H1 (cell line): ENCODE measurements around the gene MRPL40. TPM values are rescaled to one million over a fixed set of nuclear protein-coding genes. Genes with fewer than 3 reads are reported as not detected.

Source experiments
- CTCF ChIA-PET: fragments of 300-600 bp; sonication (Branson Sonifier 250); formaldehyde crosslinking; loops from one replicate; lab custom pipeline; 2021; ENCODE audit not compliant: partially characterized antibody; lab: Charles Lee
- POLR2A ChIA-PET: fragments of 300-600 bp; sonication (Branson Sonifier 250); formaldehyde crosslinking; loops from one replicate; lab custom pipeline; 2021; ENCODE audit warnings: inconsistent platforms; ENCODE audit not compliant: partially characterized antibody; lab: Charles Lee
- DNase-seq, 2 experiments: peaks; one replicate each; pipeline versions ENCODE4 v3.0.0 to v3.0.0-alpha.2; 2010 to 2022; ENCODE audit warnings: low spot score in 2 of 2, low read depth in 1 of 2, mixed read lengths in 1 of 2
- FAIRE-seq: peaks from 2 replicates; lab custom pipeline; 2011; peaks lifted over from hg19 to GRCh38; lab: Jason Lieb, UNC
- H2AFZ ChIP-seq: 2 replicates; pipeline ENCODE4 v1.8.1; 2012; ENCODE audit warnings: low read length, inconsistent platforms
- H2AK5ac ChIP-seq: 2 replicates; pipeline ENCODE4 v1.6.1; 2013; ENCODE audit warnings: low read depth, low read length
- H2BK120ac ChIP-seq: replicated peaks from 2 replicates; pipeline ENCODE3; 2013; ENCODE audit warnings: low read depth, low read length, inconsistent platforms
- H2BK12ac ChIP-seq: 2 replicates; pipeline ENCODE4 v1.6.1; 2013; ENCODE audit warnings: low read depth, low read length
- H2BK15ac ChIP-seq: 2 replicates; pipeline ENCODE4 v1.6.1; 2013; ENCODE audit warnings: low read length
- H2BK20ac ChIP-seq: 2 replicates; pipeline ENCODE4 v1.6.1; 2013; ENCODE audit warnings: low read length
- H2BK5ac ChIP-seq: 2 replicates; pipeline ENCODE4 v1.6.1; 2013; ENCODE audit warnings: low read depth, low read length
- H3K14ac ChIP-seq: 2 replicates; pipeline ENCODE4 v1.6.1; 2013; ENCODE audit warnings: inconsistent platforms; ENCODE audit not compliant: insufficient read length
- H3K18ac ChIP-seq: 2 replicates; pipeline ENCODE4 v1.6.1; 2013; ENCODE audit warnings: low read length; ENCODE audit errors: extremely low read depth
- H3K23ac ChIP-seq: 2 replicates; pipeline ENCODE4 v1.6.1; 2013; ENCODE audit warnings: inconsistent platforms; ENCODE audit not compliant: insufficient read length
- H3K23me2 ChIP-seq: 2 replicates; pipeline ENCODE4 v1.6.1; 2013; ENCODE audit warnings: low read depth, low read length
- H3K27ac ChIP-seq: 2 replicates; pipeline ENCODE4 v1.6.1; 2011; ENCODE audit warnings: low read depth, low read length, inconsistent platforms
- H3K27me3 ChIP-seq, 4 experiments: replicated peaks in 1 of 4; 1 replicate in 1 of 4; 2 replicates in 3 of 4; pipeline versions ENCODE4 v1.6.1 to v1.8.1; 2011 to 2013; ENCODE audit warnings: low read length in 3 of 4, mild to moderate bottlenecking in 3 of 4, inconsistent platforms in 2 of 4, mixed read lengths in 2 of 4, moderate library complexity in 1 of 4; ENCODE audit not compliant: control insufficient read depth in 3 of 4, insufficient read depth in 3 of 4; ENCODE audit errors: extremely low read depth in 1 of 4
- H3K36me3 ChIP-seq, 4 experiments: 2 replicates each; pipeline versions ENCODE4 v1.6.1 to v1.8.1; 2011 to 2013; ENCODE audit warnings: mild to moderate bottlenecking in 4 of 4, low read length in 3 of 4, moderate library complexity in 2 of 4, control low read depth in 1 of 4, inconsistent platforms in 1 of 4; ENCODE audit not compliant: insufficient read depth in 4 of 4, control insufficient read depth in 2 of 4
- H3K4ac ChIP-seq: replicated peaks from 2 replicates; pipeline ENCODE3; 2013; ENCODE audit warnings: low read length, low read depth, mixed read lengths, inconsistent platforms; ENCODE audit not compliant: insufficient read length
- H3K4me1 ChIP-seq, 4 experiments: replicated peaks in 1 of 4; 1 replicate in 1 of 4; 2 replicates in 3 of 4; pipeline versions ENCODE4 v1.6.1 to v1.8.1; 2011 to 2013; ENCODE audit warnings: low read length in 3 of 4, inconsistent platforms in 2 of 4, mixed read lengths in 1 of 4; ENCODE audit not compliant: insufficient read depth in 4 of 4, control insufficient read depth in 3 of 4
- H3K4me2 ChIP-seq, 2 experiments: 2 replicates each; pipeline versions ENCODE4 v1.6.1 to v1.8.1; 2011 to 2013; ENCODE audit warnings: low read depth in 2 of 2, low read length in 2 of 2, control low read depth in 1 of 2, inconsistent platforms in 1 of 2, mild to moderate bottlenecking in 1 of 2; ENCODE audit not compliant: insufficient read depth in 1 of 2
- H3K4me3 ChIP-seq, 4 experiments: fragments of 200-600, 300-600 bp in 1 of 4; sonication (generic), shearing (Covaris generic), sonication (Bioruptor Twin) in 1 of 4; 2 replicates each; pipeline versions ENCODE4 v1.5.1 to v1.8.1; 2011 to 2016; ENCODE audit warnings: low read length in 4 of 4, low read depth in 3 of 4, control low read depth in 2 of 4, inconsistent platforms in 2 of 4, mild to moderate bottlenecking in 2 of 4, mixed read lengths in 1 of 4, moderate library complexity in 1 of 4; ENCODE audit not compliant: insufficient read depth in 2 of 4; ENCODE audit errors: extremely low read depth in 1 of 4
- H3K56ac ChIP-seq: replicated peaks from 2 replicates; pipeline ENCODE3; 2013; ENCODE audit warnings: low read depth, mild to moderate bottlenecking, mixed read lengths, low read length, inconsistent platforms; ENCODE audit not compliant: insufficient read length
- H3K79me1 ChIP-seq: 2 replicates; pipeline ENCODE4 v1.6.1; 2013; ENCODE audit warnings: low read depth, low read length, control low read depth
- H3K79me2 ChIP-seq, 2 experiments: 2 replicates each; pipeline versions ENCODE4 v1.6.1 to v1.8.1; 2012 to 2013; ENCODE audit warnings: low read length in 2 of 2, mild to moderate bottlenecking in 2 of 2, inconsistent platforms in 1 of 2; ENCODE audit not compliant: insufficient read depth in 2 of 2, control insufficient read depth in 1 of 2
- H3K9ac ChIP-seq, 4 experiments: replicated peaks in 1 of 4; 1 replicate in 1 of 4; 2 replicates in 3 of 4; pipeline versions ENCODE4 v1.6.1 to v1.8.1; 2011 to 2013; ENCODE audit warnings: low read depth in 3 of 4, low read length in 3 of 4, control low read depth in 2 of 4, mild to moderate bottlenecking in 2 of 4, moderate library complexity in 2 of 4, inconsistent platforms in 1 of 4; ENCODE audit errors: extremely low read depth in 1 of 4
- H3K9me3 ChIP-seq, 2 experiments: 2 replicates each; pipeline versions ENCODE4 v1.6.1 to v1.8.1; 2012 to 2013; ENCODE audit warnings: mild to moderate bottlenecking in 2 of 2, moderate library complexity in 2 of 2, control low read depth in 1 of 2, inconsistent platforms in 1 of 2, low read depth in 1 of 2, low read length in 1 of 2, mixed read lengths in 1 of 2; ENCODE audit not compliant: insufficient read depth in 2 of 2
- H4K20me1 ChIP-seq, 2 experiments: replicated peaks in 1 of 2; 2 replicates each; pipeline versions ENCODE3 to v1.8.1; 2011 to 2013; ENCODE audit warnings: inconsistent platforms in 2 of 2, low read length in 2 of 2, mild to moderate bottlenecking in 1 of 2; ENCODE audit not compliant: insufficient read depth in 2 of 2, control insufficient read depth in 1 of 2
- H4K5ac ChIP-seq: 2 replicates; pipeline ENCODE4 v1.6.1; 2013; ENCODE audit warnings: low read length, low read depth, mixed read lengths, inconsistent platforms; ENCODE audit not compliant: insufficient read length
- H4K8ac ChIP-seq: 2 replicates; pipeline ENCODE4 v1.8.0; 2013; ENCODE audit warnings: mild to moderate bottlenecking, moderate library complexity, low read length, inconsistent platforms; ENCODE audit not compliant: insufficient read depth; ENCODE audit errors: extremely low read depth
- H4K91ac ChIP-seq: replicated peaks from 2 replicates; pipeline ENCODE3; 2013; ENCODE audit warnings: low read length, mixed read lengths, inconsistent platforms; ENCODE audit not compliant: insufficient read length
- CREB1 ChIP-seq: IDR thresholded peaks from 2 replicates; pipeline ENCODE4 v1.6.1; 2012; ENCODE audit warnings: inconsistent platforms
- CTBP2 ChIP-seq: IDR thresholded peaks from 2 replicates; pipeline ENCODE4 v1.7.0; 2011; ENCODE audit warnings: borderline replicate concordance, mild to moderate bottlenecking, moderate library complexity, mixed read lengths, low read length; ENCODE audit not compliant: insufficient read depth, insufficient read length
- GABPA ChIP-seq: IDR thresholded peaks from 2 replicates; pipeline ENCODE4 v1.6.1; 2011; ENCODE audit warnings: mild to moderate bottlenecking, low read length, moderate library complexity, borderline replicate concordance; ENCODE audit not compliant: insufficient read depth
- GTF2F1 ChIP-seq: IDR thresholded peaks from 2 replicates; pipeline ENCODE4 v1.6.1; 2012; ENCODE audit warnings: low read depth, low read length, improper control_type of control experiment, borderline replicate concordance
- MAX ChIP-seq: IDR thresholded peaks from 2 replicates; pipeline ENCODE4 v1.6.1; 2012; ENCODE audit warnings: inconsistent platforms
- PHF8 ChIP-seq: fragments of 200-600 bp; sonication (generic); conservative IDR thresholded peaks from 2 replicates; pipeline ENCODE4 v1.7.1; 2012; ENCODE audit warnings: low read depth, mild to moderate bottlenecking, inconsistent platforms, low read length, moderate library complexity
- RAD21 ChIP-seq, 2 experiments: IDR thresholded peaks in 1 of 2; conservative IDR thresholded peaks in 1 of 2; 2 replicates each; pipeline ENCODE4 v1.6.1; 2011; ENCODE audit warnings: low read depth in 2 of 2, low read length in 2 of 2, improper control_type of control experiment in 1 of 2, inconsistent platforms in 1 of 2, mild to moderate bottlenecking in 1 of 2, moderate library complexity in 1 of 2
- SIN3A ChIP-seq, 2 experiments: IDR thresholded peaks in 1 of 2; conservative IDR thresholded peaks in 1 of 2; 2 replicates each; pipeline ENCODE4 v1.6.1; 2011 to 2012; ENCODE audit warnings: low read length in 2 of 2, improper control_type of control experiment in 1 of 2, low read depth in 1 of 2, mild to moderate bottlenecking in 1 of 2
- SIRT6 ChIP-seq: IDR thresholded peaks from one replicate; pipeline ENCODE4 v1.7.1; 2012; ENCODE audit warnings: low read length, inconsistent platforms
- SP2 ChIP-seq: IDR thresholded peaks from 2 replicates; pipeline ENCODE4 v1.6.1; 2012; ENCODE audit warnings: mild to moderate bottlenecking, low read length, inconsistent platforms
- TAF1 ChIP-seq: IDR thresholded peaks from 2 replicates; pipeline ENCODE4 v1.6.1; 2011; ENCODE audit warnings: mild to moderate bottlenecking, low read depth, low read length
- TBP ChIP-seq: IDR thresholded peaks from 2 replicates; pipeline ENCODE4 v1.6.1; 2011; ENCODE audit warnings: low read depth, low read length, improper control_type of control experiment
- TCF12 ChIP-seq: IDR thresholded peaks from 2 replicates; pipeline ENCODE4 v1.6.1; 2011; ENCODE audit warnings: low read depth, mild to moderate bottlenecking, low read length
- TEAD4 ChIP-seq: IDR thresholded peaks from 2 replicates; pipeline ENCODE4 v1.6.1; 2012; ENCODE audit warnings: low read depth, low read length, inconsistent platforms, mixed read lengths
- ZNF274 ChIP-seq: IDR thresholded peaks from 2 replicates; pipeline ENCODE4 v1.7.0; 2012; ENCODE audit warnings: low read length, borderline replicate concordance; ENCODE audit errors: extremely low read depth
- WGBS, 2 experiments: shearing (Covaris generic) in 1 of 2; methylation state at CpG; one replicate each; pipeline versions ENCODE4 v1.1.6 to v1.1.7; 2013 to 2015; ENCODE audit warnings: low lambda C conversion rate in 2 of 2, mixed read lengths in 2 of 2, inconsistent platforms in 1 of 2, low coverage in 1 of 2, missing lambda C conversion rate in 1 of 2; ENCODE audit not compliant: insufficient replicate concordance in 2 of 2, insufficient coverage in 1 of 2, insufficient read length in 1 of 2; ENCODE audit errors: extremely low coverage in 1 of 2, missing lambda C conversion rate in 1 of 2; 5-methylcytosine and 5-hydroxymethylcytosine counted together
- polyA plus RNA-seq, 7 experiments: library from polyadenylated mRNA; depleted of rRNA in 3 of 7; stranded (reverse) in 5 of 7; unstranded in 2 of 7; fragments of >200 nt in 5 of 7; fragments of 200-250 nt in 2 of 7; gene quantifications; 1 replicate in 5 of 7; 2 replicates in 1 of 7; 4 replicates in 1 of 7; pipeline versions ENCODE4 v1.2.1 to v1.2.3, GENCODE V29; 2011 to 2013; ENCODE audit warnings: missing spikeins in 2 of 7, mixed read lengths in 2 of 7
- total RNA-seq: library from RNA; stranded (reverse); fragmentation: NEBNext Ultra II Directional; extraction: Animal tissue kit (Norgen Biotek cat#: 25700); gene quantifications from 2 replicates; pipeline ENCODE4 v1.2.1, GENCODE V29; 2021

MRPL40 gene
- total and polyA plus RNA-seq, 2 of the 8 experiments (the other 6 are each of a cell fraction or from before 2014, with no cell fraction given) = 12.4 to 14.5 TPM

GRCh38 chr22:19400881-19401280 lies 31.5 kb upstream of the MRPL40 start:
- ChIA-PET POLR2A (interaction anchor here (1.2 kb wide), 1 partner anchor 79 kb away, joined by 3 read pairs; the partner anchor contains the start of gene CDC45), CTCF (no interaction called here)
- no peak overlapping the region for H4K5ac ChIP-seq
- no peak overlapping the region for H3K56ac ChIP-seq
- no peaks in the 10 kb centered on the region for H3K23me2 ChIP-seq
- no peak overlapping the region for H3K27ac ChIP-seq
- H3K79me2 ChIP-seq = no peaks in the 10 kb centered on the region
- no peak overlapping the region for H3K18ac ChIP-seq
- no peak for FAIRE-seq
- H4K20me1 ChIP-seq = peaks cover 1 to 9% of the 10 kb centered on the region in 2 experiments
- H2AK5ac ChIP-seq = no peak overlapping the region
- no peak overlapping the region for H4K91ac ChIP-seq
- no peak overlapping the region for H3K4me3 ChIP-seq
- H3K9me3 ChIP-seq = no peaks in the 10 kb centered on the region
- H2BK15ac ChIP-seq = no peak overlapping the region
- no peak overlapping the region for H3K4me2 ChIP-seq
- H2BK12ac ChIP-seq = no peak overlapping the region
- no peak overlapping the region for H2BK5ac ChIP-seq
- no peak overlapping the region for H3K4ac ChIP-seq
- H3K27me3 ChIP-seq = no peaks in the 10 kb centered on the region
- H2AFZ ChIP-seq = no peak overlapping the region
- peaks cover 9 to 37% (median 27%) of the 10 kb centered on the region in 4 experiments; a peak in 7 of 8 replicates for H3K36me3 ChIP-seq
- no peaks in the 10 kb centered on the region for H3K4me1 ChIP-seq
- H3K9ac ChIP-seq = no peak overlapping the region
- no peaks in the 10 kb centered on the region for H3K79me1 ChIP-seq
- no peak overlapping the region for H3K14ac ChIP-seq
- WGBS, 2 experiments = 81% methylated on average over 6 of the region's 6 CpGs; no CpG with 5 or more reads in 1 of the 2 experiments
- no peak overlapping the region for H3K23ac ChIP-seq
- no peak overlapping the region for H4K8ac ChIP-seq
- DNase-seq = no peak
- H2BK120ac ChIP-seq = no peak overlapping the region
- no peak overlapping the region for H2BK20ac ChIP-seq
- TF ChIP-seq GABPA (no peak), MAX (no peak), RAD21 (IDR thresholded peaks at IDR 0.05 in 1 of 2, conservative IDR thresholded peaks at IDR 0.05 in 1 of 2; ENCODE audit: low read depth in 2 of 2, low read length in 2 of 2) (no peak), ZNF274 (no peak), TAF1 (no peak), SIRT6 (no peak), SP2 (no peak), TCF12 (no peak), TBP (no peak), SIN3A (conservative IDR thresholded peaks at IDR 0.05 in 1 of 2, IDR thresholded peaks at IDR 0.05 in 1 of 2; ENCODE audit: low read depth in 1 of 2, low read length in 2 of 2) (no peak), PHF8 (no peak), CREB1 (no peak), TEAD4 (no peak), GTF2F1 (no peak), CTBP2 (no peak)
